ENCODE measurements around the gene RIMBP2.

DNA sequence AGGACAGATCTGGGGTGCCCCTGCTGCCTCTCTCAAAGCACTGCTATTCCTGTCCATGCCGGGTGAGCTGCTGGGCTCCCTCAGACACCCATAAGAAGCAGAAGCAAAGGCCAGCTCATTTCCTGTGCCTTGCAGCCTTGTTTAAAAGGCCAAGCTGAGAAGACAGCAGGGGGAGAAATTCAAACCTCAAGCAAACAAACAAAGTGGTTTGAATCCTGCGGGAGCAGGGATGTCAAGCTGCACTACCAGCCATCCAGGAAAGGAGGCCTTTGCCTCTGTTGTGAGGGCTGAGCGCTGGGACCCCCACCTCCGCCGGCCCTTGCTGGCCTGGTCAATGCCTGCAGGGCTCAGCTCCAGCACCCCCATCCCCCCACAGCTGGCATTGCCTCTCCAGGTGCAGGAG is 201.9 kb downstream of the RIMBP2 start:
- TF ChIP-seq GATA3 (IDR thresholded peaks at IDR 0.05; ENCODE audit: low read depth, low read length) (no peak), GATA2 (IDR thresholded peaks at IDR 0.05; ENCODE audit: low read depth, low read length) (no peak)

All from SH-SY5Y (cell line).